Ishikawa (cell line): Measurements from ENCODE around the gene ARHGAP26.

ENCODE experiments used
- CEBPB ChIP-seq: IDR thresholded peaks from 2 replicates; pipeline ENCODE4 v1.6.1; 2012
- CREB1 ChIP-seq: IDR thresholded peaks from 2 replicates; pipeline ENCODE4 v1.6.1; 2012; ENCODE audit warnings: low read depth
- EGR1 ChIP-seq: IDR thresholded peaks from 2 replicates; pipeline ENCODE4 v1.6.1; 2012
- EP300 ChIP-seq: IDR thresholded peaks from 2 replicates; pipeline ENCODE4 v1.6.1; 2012; ENCODE audit warnings: borderline replicate concordance
- FOXM1 ChIP-seq: IDR thresholded peaks from 2 replicates; pipeline ENCODE4 v1.6.1; 2012; ENCODE audit warnings: low read depth, borderline replicate concordance
- NFIC ChIP-seq: IDR thresholded peaks from 2 replicates; pipeline ENCODE4 v1.6.1; 2012
- RAD21 ChIP-seq: IDR thresholded peaks from 2 replicates; pipeline ENCODE4 v1.6.1; 2012; ENCODE audit warnings: low read depth
- TAF1 ChIP-seq: IDR thresholded peaks from 2 replicates; pipeline ENCODE4 v1.6.1; 2012; ENCODE audit warnings: low read depth, mild to moderate bottlenecking
- TCF12 ChIP-seq: IDR thresholded peaks from 2 replicates; pipeline ENCODE4 v1.6.1; 2012; ENCODE audit warnings: low read depth
- TEAD4 ChIP-seq: IDR thresholded peaks from 2 replicates; pipeline ENCODE4 v1.6.1; 2012
- YY1 ChIP-seq: IDR thresholded peaks from 2 replicates; pipeline ENCODE4 v1.6.1; 2012; ENCODE audit warnings: low read depth
- ZBTB7A ChIP-seq: IDR thresholded peaks from 2 replicates; pipeline ENCODE4 v1.6.1; 2012; ENCODE audit warnings: low read depth
- TF ChIP-seq, protein P1 (sequence below): IDR thresholded peaks from 2 replicates; pipeline ENCODE4 v1.6.1; 2012
- TF ChIP-seq, protein P2 (sequence below): IDR thresholded peaks from 2 replicates; pipeline ENCODE4 v1.6.1; 2012; ENCODE audit warnings: low read depth, mild to moderate bottlenecking
- TF ChIP-seq, protein P3 (sequence below): IDR thresholded peaks from 2 replicates; pipeline ENCODE4 v1.6.1; 2012

ARHGAP26 gene

DNA sequence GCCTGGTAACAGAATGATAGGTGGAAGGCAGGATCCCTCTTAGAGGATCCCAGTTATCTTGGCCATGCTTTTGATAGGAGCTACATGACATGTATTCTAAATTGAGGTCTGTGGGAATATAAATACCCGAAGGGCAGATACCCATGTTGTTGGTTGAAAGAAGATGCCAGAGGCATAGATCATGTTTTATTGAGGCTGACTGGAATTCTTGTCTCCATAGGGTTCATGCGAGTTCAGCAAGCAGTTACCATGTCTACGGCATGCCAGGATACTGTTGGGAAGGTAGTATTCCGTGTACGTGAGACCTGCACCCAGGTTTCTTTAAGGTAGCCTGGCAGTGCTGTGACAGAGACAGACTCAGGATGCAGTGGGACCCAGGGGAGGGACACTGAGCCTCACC, 402.6 kb downstream of the ARHGAP26 start:
- TF ChIP-seq EGR1, result no peak
- TF ChIP-seq EP300, result no peak
- no peak for TF ChIP-seq TAF1
- no peak for TF ChIP-seq TCF12
- TF ChIP-seq, protein P1, sequence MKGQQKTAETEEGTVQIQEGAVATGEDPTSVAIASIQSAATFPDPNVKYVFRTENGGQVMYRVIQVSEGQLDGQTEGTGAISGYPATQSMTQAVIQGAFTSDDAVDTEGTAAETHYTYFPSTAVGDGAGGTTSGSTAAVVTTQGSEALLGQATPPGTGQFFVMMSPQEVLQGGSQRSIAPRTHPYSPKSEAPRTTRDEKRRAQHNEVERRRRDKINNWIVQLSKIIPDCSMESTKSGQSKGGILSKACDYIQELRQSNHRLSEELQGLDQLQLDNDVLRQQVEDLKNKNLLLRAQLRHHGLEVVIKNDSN, result no peak
- no peak for TF ChIP-seq CEBPB
- TF ChIP-seq NFIC, result no peak
- TF ChIP-seq FOXM1, result no peak
- TF ChIP-seq YY1, result no peak
- no peak for TF ChIP-seq CREB1
- TF ChIP-seq TEAD4, result no peak
- TF ChIP-seq, protein P2, sequence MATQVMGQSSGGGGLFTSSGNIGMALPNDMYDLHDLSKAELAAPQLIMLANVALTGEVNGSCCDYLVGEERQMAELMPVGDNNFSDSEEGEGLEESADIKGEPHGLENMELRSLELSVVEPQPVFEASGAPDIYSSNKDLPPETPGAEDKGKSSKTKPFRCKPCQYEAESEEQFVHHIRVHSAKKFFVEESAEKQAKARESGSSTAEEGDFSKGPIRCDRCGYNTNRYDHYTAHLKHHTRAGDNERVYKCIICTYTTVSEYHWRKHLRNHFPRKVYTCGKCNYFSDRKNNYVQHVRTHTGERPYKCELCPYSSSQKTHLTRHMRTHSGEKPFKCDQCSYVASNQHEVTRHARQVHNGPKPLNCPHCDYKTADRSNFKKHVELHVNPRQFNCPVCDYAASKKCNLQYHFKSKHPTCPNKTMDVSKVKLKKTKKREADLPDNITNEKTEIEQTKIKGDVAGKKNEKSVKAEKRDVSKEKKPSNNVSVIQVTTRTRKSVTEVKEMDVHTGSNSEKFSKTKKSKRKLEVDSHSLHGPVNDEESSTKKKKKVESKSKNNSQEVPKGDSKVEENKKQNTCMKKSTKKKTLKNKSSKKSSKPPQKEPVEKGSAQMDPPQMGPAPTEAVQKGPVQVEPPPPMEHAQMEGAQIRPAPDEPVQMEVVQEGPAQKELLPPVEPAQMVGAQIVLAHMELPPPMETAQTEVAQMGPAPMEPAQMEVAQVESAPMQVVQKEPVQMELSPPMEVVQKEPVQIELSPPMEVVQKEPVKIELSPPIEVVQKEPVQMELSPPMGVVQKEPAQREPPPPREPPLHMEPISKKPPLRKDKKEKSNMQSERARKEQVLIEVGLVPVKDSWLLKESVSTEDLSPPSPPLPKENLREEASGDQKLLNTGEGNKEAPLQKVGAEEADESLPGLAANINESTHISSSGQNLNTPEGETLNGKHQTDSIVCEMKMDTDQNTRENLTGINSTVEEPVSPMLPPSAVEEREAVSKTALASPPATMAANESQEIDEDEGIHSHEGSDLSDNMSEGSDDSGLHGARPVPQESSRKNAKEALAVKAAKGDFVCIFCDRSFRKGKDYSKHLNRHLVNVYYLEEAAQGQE, result no peak
- no peak for TF ChIP-seq ZBTB7A
- TF ChIP-seq RAD21, result no peak

DNA sequence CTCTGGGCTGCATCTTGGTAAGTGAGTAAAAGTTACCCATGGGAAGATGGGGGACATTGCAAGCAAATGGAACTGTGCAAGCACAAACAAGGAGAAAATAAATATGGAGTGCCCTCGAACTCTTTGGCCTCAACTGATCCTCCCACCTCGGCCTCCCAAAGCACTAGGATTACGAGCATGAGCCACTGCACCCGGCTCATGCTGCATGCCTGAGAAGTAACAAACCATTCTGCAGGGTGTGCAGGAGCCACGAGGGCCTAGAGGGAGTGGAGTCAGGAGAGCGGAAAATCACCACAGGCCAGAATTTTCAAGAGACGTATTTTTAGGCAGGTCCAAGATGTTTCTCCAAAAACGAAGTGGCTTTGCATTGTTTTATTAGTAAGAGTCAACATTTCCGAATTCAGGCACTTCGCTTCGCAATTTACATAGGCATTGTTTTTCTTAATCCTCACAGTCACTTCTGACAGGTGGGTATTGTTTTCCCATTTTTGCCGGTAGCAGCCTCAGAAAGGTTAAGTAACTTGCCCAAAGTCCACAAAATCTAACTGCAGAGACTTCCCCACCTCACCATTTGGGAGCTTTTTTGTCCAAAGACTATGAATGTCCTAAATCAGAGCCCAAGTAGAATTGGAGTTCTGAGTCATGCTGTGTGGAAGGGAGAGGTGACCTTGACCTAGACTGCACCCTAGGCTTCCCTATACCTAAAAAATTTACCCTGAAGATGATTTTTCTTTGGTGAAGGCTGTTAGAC, 403.1 kb downstream of the ARHGAP26 start:
- TF ChIP-seq ZBTB7A, result no peak
- TF ChIP-seq FOXM1, result no peak
- TF ChIP-seq, protein P3, sequence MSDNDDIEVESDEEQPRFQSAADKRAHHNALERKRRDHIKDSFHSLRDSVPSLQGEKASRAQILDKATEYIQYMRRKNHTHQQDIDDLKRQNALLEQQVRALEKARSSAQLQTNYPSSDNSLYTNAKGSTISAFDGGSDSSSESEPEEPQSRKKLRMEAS, result no peak
- TF ChIP-seq, protein P1, result no peak
- no peak for TF ChIP-seq TEAD4
- no peak for TF ChIP-seq RAD21
- no peak for TF ChIP-seq EGR1
- no peak for TF ChIP-seq CEBPB
- TF ChIP-seq CREB1, result no peak
- TF ChIP-seq EP300, result no peak
- TF ChIP-seq NFIC, result no peak
- TF ChIP-seq YY1, result no peak

DNA sequence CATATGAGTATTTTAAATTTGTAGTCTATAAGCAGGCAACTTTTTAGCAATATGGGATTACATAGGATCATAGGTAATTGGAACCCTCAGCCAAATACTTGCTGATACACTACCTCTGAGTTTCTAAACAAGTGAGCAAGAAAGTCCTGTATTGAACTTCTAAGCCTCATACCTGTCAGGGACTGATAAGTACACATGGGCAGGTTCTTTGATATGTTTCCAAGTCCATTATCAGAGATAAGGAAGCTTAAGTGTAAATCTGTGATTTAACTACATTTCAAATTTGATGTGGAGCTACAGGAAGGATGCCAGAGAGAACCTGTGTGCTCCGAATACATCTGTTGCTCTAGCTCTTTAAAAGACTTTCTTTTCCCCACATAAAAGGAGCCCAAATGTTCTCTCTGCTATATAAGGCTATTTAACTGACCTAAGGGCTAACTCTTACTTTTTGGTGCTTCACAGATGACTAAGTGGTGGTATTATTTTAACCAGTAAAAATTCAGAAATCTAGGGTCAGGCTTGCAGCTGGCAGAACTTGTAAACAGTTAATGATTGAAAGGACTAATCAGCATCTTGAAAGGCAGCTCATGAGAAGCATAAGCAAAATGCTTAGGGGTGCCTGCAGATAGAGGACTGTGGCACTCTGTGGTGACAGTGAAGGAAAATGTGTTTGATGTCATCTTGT, 404.7 kb downstream of the ARHGAP26 start:
- TF ChIP-seq EGR1 (no peak), EP300 (no peak), YY1 (no peak), TCF12 (no peak), CREB1 (no peak), RAD21 (no peak), NFIC (no peak), FOXM1 (no peak), TAF1 (no peak)
- TF ChIP-seq, protein P2, result no peak
- TF ChIP-seq, protein P1, result no peak
- TF ChIP-seq, protein P3, result no peak

DNA sequence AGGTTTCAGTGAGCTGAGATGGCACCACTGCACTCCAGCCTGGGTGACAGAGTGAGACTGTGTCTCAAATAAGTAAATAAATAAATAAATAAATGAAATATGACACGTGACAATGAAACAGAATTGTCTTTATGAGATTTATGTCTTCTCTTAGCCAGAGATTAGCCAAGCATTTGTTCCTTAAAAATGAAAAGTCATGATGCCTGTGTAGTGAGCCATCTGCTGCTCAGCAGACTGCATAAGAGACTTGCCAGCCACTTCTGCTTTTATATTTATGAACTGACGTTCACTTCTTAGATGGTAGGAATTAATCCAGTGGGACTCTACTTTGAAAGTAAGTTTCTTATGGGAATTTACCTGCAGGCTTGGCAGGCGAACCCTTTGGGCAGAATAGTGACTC, 405.9 kb downstream of the ARHGAP26 start:
- TF ChIP-seq, protein P2, result no peak
- TF ChIP-seq, protein P3, result no peak
- TF ChIP-seq, protein P1, result no peak
- TF ChIP-seq FOXM1 (no peak), TAF1 (no peak), TEAD4 (no peak), RAD21 (no peak), ZBTB7A (no peak), CEBPB (no peak), YY1 (no peak), TCF12 (no peak), EGR1 (no peak), CREB1 (no peak), EP300 (no peak), NFIC (no peak)
